ENCODE data around the gene TTYH2. TPM values are rescaled to one million over a fixed set of nuclear protein-coding genes. Genes with fewer than 3 reads are reported as not detected.

Gene TTYH2
- total RNA-seq, 4 donors from 2014 or later, result 12.4 to 24.7 (median 18.8) TPM

DNA sequence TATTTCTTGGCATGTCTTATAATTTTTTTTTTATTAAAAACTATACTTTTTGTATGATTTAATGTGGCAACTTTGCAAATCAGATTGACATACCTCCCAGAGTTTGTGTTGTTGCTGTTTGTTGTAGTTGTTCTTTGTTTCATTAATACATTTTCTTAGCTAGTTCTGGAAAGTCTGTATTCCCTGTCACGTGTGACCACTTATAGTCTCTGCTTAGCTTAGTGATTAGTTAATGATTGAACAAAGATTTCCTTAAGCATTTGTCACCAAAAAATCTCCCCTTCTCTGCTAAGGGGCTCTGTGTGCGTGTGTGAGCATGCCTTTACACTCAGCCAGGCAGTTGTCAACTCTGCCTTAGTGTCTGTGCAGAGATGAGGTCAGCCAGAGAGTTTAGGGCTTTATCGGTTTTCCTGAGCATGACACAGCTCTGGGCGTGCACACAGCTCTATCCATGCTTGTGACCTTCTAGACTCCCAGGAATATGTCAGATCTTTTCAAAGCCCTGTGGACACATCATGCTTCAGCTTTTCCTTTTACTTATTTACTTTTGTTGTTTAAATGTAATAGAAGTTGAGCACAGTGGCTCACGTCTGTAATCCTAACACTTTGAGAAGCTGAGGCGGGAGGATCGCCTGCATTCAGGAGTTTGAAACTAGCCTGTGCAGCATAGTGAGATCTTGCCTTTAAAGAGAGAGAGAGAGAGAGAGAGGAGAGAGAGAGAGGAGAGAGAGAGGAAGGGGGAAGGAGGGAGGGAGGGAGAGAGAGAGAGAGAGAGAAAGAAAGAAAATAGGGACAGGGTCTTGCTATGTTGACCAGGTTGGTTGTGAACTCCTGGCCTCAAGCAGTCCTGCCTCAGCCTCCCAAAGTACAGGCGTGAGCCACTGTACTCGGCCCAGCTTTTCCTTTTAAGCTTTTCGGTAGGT, 82.5 kb downstream of the TTYH2 start:
- no peaks in the 10 kb centered on the region for H3K27me3 ChIP-seq
- no peaks in the 10 kb centered on the region for H3K9me3 ChIP-seq
- H3K4me3 ChIP-seq (replicated peaks in 1 of 3), result no peak overlapping the region
- peak overlapping the region in 2 of 3 donors; percentile 76 to 85 for H3K27ac ChIP-seq
- whole genome bisulfite sequencing, 2 donors, result 75 to 84% methylated on average over 9 to 10 of the region's 10 CpGs
- no peak for DNase-seq
- TF ChIP-seq CTCF (IDR thresholded peaks at IDR 0.05), result no peak
- TF ChIP-seq POLR2A (IDR thresholded peaks at IDR 0.05), result no peak
- no peaks in the 10 kb centered on the region for H3K36me3 ChIP-seq
- intact Hi-C loops (cut with DNase I), result loop anchor here (5.0 kb wide), 1 partner anchor 84 kb away; the partner anchor contains the start of gene TTYH2
- peaks cover 33 to 44% of the 10 kb centered on the region in 2 donors for H3K4me1 ChIP-seq

GRCh38 chr17:74296548-74296936, 83.2 kb downstream of the TTYH2 start:
- peak overlapping the region; percentile 26 to 85 (median 76) for H3K27ac ChIP-seq
- peak; percentile 22 to 77 (median 65) for TF ChIP-seq CTCF (IDR thresholded peaks at IDR 0.05)
- no peak for TF ChIP-seq POLR2A (IDR thresholded peaks at IDR 0.05)
- intact Hi-C loops (cut with DNase I), result loop anchor here (5.0 kb wide), 1 partner anchor 84 kb away; the partner anchor contains the start of gene TTYH2
- H3K36me3 ChIP-seq, result no peaks in the 10 kb centered on the region
- H3K9me3 ChIP-seq, result no peaks in the 10 kb centered on the region
- WGBS, 2 donors, result 0 to 2% methylated on average over 5 of the region's 5 CpGs
- no peak overlapping the region for H3K4me3 ChIP-seq (replicated peaks in 1 of 3)
- DNase-seq, result peak; percentile 88 to 89
- H3K27me3 ChIP-seq, result no peaks in the 10 kb centered on the region
- H3K4me1 ChIP-seq, result peaks cover 30 to 45% of the 10 kb centered on the region in 2 donors

DNA sequence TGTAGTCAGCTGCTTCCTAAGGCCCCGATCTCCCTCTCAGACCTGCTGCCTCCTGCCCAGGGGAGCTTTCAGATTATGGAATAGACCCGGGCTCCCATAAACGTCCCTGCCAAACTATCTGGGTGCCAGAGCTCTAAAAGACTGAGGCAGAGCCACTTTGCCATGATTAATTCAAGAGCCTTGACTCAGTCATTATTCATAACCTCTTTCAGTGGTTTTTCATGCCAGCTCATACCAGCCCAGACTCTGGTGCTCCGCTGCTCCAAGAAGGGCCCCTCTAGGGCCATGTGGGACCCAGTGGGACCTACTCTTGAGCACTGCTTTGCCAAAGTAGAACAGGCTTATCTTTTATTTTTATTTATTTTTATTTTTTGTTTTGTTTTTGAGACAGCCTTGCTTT, 84.6 kb downstream of the TTYH2 start:
- H3K4me3 ChIP-seq (replicated peaks in 1 of 3), result no peak overlapping the region
- H3K27ac ChIP-seq, result peak overlapping the region; percentile 26 to 85 (median 76)
- H3K4me1 ChIP-seq, result peaks cover 40 to 54% of the 10 kb centered on the region in 2 donors
- no peaks in the 10 kb centered on the region for H3K36me3 ChIP-seq
- WGBS, 2 donors, result 59 to 77% methylated on average over 3 to 4 of the region's 4 CpGs
- H3K27me3 ChIP-seq, result no peaks in the 10 kb centered on the region
- no peak for DNase-seq
- intact Hi-C loops (cut with DNase I), result loop anchor here (5.0 kb wide), 1 partner anchor 86 kb away; the partner anchor contains the start of gene TTYH2
- TF ChIP-seq POLR2A (IDR thresholded peaks at IDR 0.05) (no peak), CTCF (IDR thresholded peaks at IDR 0.05) (no peak)
- no peaks in the 10 kb centered on the region for H3K9me3 ChIP-seq

DNA sequence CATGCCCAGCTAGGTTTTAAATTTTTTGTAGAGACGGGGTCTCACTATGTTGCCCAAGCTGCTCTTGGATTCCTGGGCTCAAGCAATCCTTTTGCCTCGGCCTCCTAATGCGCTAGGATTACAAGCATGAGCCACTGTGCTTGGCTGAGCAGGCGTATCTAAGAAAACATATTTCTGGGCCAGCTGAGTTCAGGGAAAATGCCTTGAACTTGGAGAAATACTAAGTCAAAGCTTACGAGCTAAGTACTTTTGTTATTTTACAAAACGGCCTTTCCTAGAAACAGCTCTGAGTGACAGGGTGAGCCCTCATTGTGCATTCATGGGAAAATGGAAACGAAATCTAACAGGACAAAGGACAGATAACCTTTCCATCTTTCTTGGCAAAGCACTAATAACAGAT, 85.4 kb downstream of the TTYH2 start:
- Histone ChIP-seq H3K9me3 (no peaks in the 10 kb centered on the region), H3K4me3 (replicated peaks in 1 of 3) (no peak overlapping the region), H3K36me3 (no peaks in the 10 kb centered on the region), H3K27me3 (no peaks in the 10 kb centered on the region), H3K27ac (peak overlapping the region; percentile 64 to 85 (median 76)), H3K4me1 (peaks cover 43 to 57% of the 10 kb centered on the region in 2 donors)
- DNase-seq, result peak; percentile 79 to 82
- intact Hi-C loops (cut with DNase I), result loop anchor here (5.0 kb wide), 1 partner anchor 86 kb away; the partner anchor contains the start of gene TTYH2
- 24 to 38% methylated on average over 7 of the region's 7 CpGs for WGBS, 2 donors
- TF ChIP-seq CTCF (IDR thresholded peaks at IDR 0.05) (no peak), POLR2A (IDR thresholded peaks at IDR 0.05) (no peak)
